ENCODE measurements around the gene GABPA.

DNA sequence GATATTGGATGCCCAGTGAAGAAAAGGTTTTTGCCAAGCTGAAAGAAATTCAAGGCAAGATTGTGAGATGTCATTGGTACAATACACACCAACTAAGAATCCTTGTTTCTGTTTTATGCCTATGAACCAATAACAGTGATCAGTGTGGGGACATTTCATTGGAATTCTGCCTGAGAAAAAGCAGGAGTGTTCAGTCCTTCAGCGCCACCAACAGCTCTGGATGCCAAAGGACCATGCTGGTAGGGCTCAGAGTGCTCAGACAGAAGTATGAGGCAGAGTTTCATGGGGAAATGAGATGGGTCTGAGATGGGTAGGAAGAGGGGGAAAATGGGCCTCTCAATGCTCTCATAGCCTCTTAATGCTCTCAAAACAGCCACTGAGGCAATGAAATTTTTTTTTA is 56.5 kb downstream of the GABPA start:
- TF ChIP-seq, protein P1, sequence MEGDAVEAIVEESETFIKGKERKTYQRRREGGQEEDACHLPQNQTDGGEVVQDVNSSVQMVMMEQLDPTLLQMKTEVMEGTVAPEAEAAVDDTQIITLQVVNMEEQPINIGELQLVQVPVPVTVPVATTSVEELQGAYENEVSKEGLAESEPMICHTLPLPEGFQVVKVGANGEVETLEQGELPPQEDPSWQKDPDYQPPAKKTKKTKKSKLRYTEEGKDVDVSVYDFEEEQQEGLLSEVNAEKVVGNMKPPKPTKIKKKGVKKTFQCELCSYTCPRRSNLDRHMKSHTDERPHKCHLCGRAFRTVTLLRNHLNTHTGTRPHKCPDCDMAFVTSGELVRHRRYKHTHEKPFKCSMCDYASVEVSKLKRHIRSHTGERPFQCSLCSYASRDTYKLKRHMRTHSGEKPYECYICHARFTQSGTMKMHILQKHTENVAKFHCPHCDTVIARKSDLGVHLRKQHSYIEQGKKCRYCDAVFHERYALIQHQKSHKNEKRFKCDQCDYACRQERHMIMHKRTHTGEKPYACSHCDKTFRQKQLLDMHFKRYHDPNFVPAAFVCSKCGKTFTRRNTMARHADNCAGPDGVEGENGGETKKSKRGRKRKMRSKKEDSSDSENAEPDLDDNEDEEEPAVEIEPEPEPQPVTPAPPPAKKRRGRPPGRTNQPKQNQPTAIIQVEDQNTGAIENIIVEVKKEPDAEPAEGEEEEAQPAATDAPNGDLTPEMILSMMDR (IDR thresholded peaks at IDR 0.05) = no peak
- TF ChIP-seq POLR2AphosphoS5 (IDR thresholded peaks at IDR 0.05; ENCODE audit: low read depth, low read length) = no peak
